Coronary artery (tissue), 2 donors: ENCODE data around the gene TBX3.

ENCODE experiments used
- DNase-seq: peaks from one replicate; pipeline ENCODE4 v3.0.0-alpha.2; 2017; ENCODE audit warnings: low spot score
- H3K27ac ChIP-seq, 2 donors: fragments of 200-600 bp; sonication (generic); one replicate each; pipeline ENCODE4 v1.5.1; 2016 to 2019
- H3K4me3 ChIP-seq: fragments of 200-600 bp; sonication (generic); 2 replicates; pipeline ENCODE4 v1.5.1; 2016; ENCODE audit warnings: mild to moderate bottlenecking, moderate library complexity
- TF ChIP-seq, protein P1 (sequence below): fragments of 200-600 bp; sonication (generic); IDR thresholded peaks from one replicate; pipeline ENCODE4 v1.5.1; 2019; ENCODE audit warnings: antibody characterized with exemption

Gene TBX3

DNA sequence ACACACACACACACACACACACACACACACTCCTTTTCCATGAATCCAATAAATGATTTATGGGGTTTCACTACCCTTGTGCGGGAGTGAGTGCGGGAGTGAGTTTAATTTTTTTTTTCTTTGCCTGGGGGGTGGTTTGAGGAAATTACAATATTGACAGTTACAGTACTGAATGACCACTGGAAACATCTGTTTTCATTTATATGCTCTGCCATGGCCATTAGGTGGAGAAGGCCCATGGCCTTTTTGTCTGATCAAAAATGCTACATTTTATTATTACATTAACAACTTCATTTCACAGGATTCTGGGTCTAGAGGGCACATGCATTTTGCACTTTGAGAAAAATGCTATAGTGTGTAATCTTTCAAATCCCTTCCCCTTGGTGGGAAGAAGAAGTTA, 5.9 kb downstream of the TBX3 start:
- H3K4me3 ChIP-seq: no peak overlapping the region
- no peak for DNase-seq
- H3K27ac ChIP-seq: no peak overlapping the region
- TF ChIP-seq, protein P1, sequence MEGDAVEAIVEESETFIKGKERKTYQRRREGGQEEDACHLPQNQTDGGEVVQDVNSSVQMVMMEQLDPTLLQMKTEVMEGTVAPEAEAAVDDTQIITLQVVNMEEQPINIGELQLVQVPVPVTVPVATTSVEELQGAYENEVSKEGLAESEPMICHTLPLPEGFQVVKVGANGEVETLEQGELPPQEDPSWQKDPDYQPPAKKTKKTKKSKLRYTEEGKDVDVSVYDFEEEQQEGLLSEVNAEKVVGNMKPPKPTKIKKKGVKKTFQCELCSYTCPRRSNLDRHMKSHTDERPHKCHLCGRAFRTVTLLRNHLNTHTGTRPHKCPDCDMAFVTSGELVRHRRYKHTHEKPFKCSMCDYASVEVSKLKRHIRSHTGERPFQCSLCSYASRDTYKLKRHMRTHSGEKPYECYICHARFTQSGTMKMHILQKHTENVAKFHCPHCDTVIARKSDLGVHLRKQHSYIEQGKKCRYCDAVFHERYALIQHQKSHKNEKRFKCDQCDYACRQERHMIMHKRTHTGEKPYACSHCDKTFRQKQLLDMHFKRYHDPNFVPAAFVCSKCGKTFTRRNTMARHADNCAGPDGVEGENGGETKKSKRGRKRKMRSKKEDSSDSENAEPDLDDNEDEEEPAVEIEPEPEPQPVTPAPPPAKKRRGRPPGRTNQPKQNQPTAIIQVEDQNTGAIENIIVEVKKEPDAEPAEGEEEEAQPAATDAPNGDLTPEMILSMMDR: no peak

GRCh38 chr12:114676142-114676741, 7.7 kb downstream of the TBX3 start:
- Histone ChIP-seq H3K4me3 (no peak overlapping the region), H3K27ac (no peak overlapping the region)
- TF ChIP-seq, protein P1: no peak
- DNase-seq: no peak

GRCh38 chr12:114674251-114675047, 9.5 kb downstream of the TBX3 start:
- H3K4me3 ChIP-seq: no peak overlapping the region
- peak overlapping the region in 1 of 2 donors; percentile 24 for H3K27ac ChIP-seq

DNA sequence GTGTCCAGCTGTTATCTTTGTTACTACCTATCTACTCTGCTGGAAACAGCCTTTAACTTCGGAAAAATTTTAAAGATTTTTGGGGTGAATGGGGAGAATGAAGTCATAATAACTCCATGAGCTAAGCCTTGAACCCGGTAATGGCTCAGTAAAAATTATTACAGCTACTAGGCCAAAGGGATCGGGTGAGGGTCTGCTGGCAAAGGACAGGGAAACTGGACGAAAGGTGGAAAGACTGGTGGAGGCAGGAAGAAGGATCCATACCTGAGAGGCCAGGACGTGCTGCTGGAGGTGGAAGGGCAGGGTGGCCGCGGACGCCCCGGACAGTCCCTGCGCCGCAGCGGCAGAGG, 10.1 kb downstream of the TBX3 start:
- no peak overlapping the region for H3K4me3 ChIP-seq

More at GRCh38 chr12:114674251-114675047, 9.5 kb downstream of the TBX3 start:
- no peak for DNase-seq
- TF ChIP-seq, protein P1: no peak

DNA sequence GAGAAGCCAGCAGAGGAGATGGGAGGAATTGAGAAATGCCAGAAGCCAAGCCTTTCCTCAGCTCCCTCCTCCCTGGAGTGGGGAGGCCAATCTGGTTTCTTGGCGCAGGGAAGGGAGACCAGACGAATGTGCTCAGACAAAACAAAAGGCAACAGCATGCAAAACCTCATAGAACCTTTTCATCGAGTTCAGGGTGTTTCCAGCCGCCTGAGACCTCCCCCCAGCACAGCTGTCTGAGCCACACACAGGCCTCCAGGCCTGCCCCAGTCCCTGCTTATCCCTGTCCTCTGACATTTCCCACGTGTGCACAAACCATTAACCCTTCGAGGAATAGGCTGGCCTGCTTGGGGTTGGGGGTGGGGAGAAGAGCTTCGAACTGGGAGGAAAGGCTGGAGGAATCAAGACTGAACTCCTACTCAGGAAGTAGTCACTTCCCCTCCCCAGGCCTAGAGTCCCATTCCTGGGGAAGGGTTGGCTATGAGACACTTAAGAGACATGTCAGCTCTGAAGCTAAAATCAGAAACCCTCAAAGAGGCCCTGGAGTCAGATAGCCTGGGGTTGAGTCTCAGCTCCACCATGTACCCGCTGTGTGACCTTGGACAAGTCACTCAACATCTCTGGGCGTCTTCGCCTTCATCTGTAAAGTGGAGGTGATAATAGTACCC, 10.7 kb downstream of the TBX3 start:
- TF ChIP-seq, protein P1: no peak
- DNase-seq: no peak
- Histone ChIP-seq H3K4me3 (no peak overlapping the region), H3K27ac (peak overlapping the region; percentile 30 to 68)

More for the DNA sequence above, 10.1 kb downstream of the TBX3 start:
- no peak for DNase-seq
- H3K27ac ChIP-seq: peak overlapping the region; percentile 30 to 68
- TF ChIP-seq, protein P1: no peak

- Histone ChIP-seq H3K4me3 (no peak overlapping the region), H3K27ac (peak overlapping the region in 1 of 2 donors; percentile 68)
- no peak for DNase-seq
These were observed 11.2 kb downstream of the TBX3 start for GRCh38 chr12:114672817-114673168.

More at GRCh38 chr12:114672817-114673168, 11.2 kb downstream of the TBX3 start:
- TF ChIP-seq, protein P1: no peak
